Esophagus muscularis mucosa (tissue), 4 donors: ENCODE results near the gene CALR. TPM values are rescaled to one million over a fixed set of nuclear protein-coding genes. Genes with fewer than 3 reads are reported as not detected.

Experiments
- DNase-seq: peaks from one replicate; pipeline ENCODE4 v3.0.0-alpha.2; 2017; ENCODE audit errors: extremely low spot score
- H3K27ac ChIP-seq, 4 donors: fragments of 200-600 bp; sonication (generic); replicated peaks in 1 of 4; 1 replicate in 3 of 4; 2 replicates in 1 of 4; pipeline ENCODE4 v1.5.1; 2016 to 2019; ENCODE audit warnings: mild to moderate bottlenecking in 1 of 4
- H3K27me3 ChIP-seq, 4 donors: fragments of 200-600 bp; sonication (generic); one replicate each; pipeline versions ENCODE4 v1.5.1 to v1.6.0; 2016 to 2019
- H3K36me3 ChIP-seq, 4 donors: fragments of 200-600 bp; sonication (generic); one replicate each; pipeline ENCODE4 v1.5.1; 2016 to 2019
- H3K4me1 ChIP-seq, 4 donors: fragments of 200-600 bp; sonication (generic); one replicate each; pipeline ENCODE4 v1.5.1; 2016 to 2019
- H3K4me3 ChIP-seq, 4 donors: fragments of 200-600 bp; sonication (generic); 1 replicate in 2 of 4; 2 replicates in 2 of 4; pipeline ENCODE4 v1.5.1; 2016 to 2019; ENCODE audit warnings: mild to moderate bottlenecking in 4 of 4, moderate library complexity in 1 of 4
- H3K9me3 ChIP-seq, 4 donors: fragments of 200-600 bp; sonication (generic); 1 replicate in 3 of 4; 2 replicates in 1 of 4; pipeline ENCODE4 v1.5.1; 2016 to 2019
- CTCF ChIP-seq, 3 experiments: fragments of 200-600 bp in 2 of 3; fragments of 450-650 bp in 1 of 3; sonication (generic) in 2 of 3; IDR thresholded peaks; one replicate each; pipeline ENCODE4 v1.5.1; 2017 to 2019; ENCODE audit warnings: antibody characterized with exemption in 3 of 3, mild to moderate bottlenecking in 2 of 3, moderate library complexity in 1 of 3
- EP300 ChIP-seq: sonication (generic); formaldehyde crosslinking; IDR thresholded peaks from one replicate; pipeline ENCODE4 v1.6.1; 2017; ENCODE audit warnings: antibody characterized with exemption
- POLR2A ChIP-seq: fragments of 450-650 bp; IDR thresholded peaks from one replicate; pipeline ENCODE4 v1.6.1; 2017; ENCODE audit warnings: antibody characterized with exemption, moderate library complexity, mild to moderate bottlenecking, low read depth
- POLR2AphosphoS5 ChIP-seq, 2 donors: sonication (generic); formaldehyde crosslinking; IDR thresholded peaks; one replicate each; pipeline ENCODE4 v1.6.1; 2017; ENCODE audit warnings: antibody characterized with exemption in 2 of 2
- WGBS: methylation state at CpG from one replicate; pipeline ENCODE4 v1.1.5; 2018; 5-methylcytosine and 5-hydroxymethylcytosine counted together
- intact Hi-C: fragments of 100-400 bp; cut with DNase I; formaldehyde crosslinking; loops from one replicate; pipeline ENCODE4 v1.15.1; 2023
- total RNA-seq, 4 donors: library from RNA; depleted of rRNA; stranded (reverse); fragments of >200 nt; gene quantifications; one replicate each; pipeline versions ENCODE4 v1.1.0 to v1.2.1, GENCODE V29; 2016

Gene CALR
- total RNA-seq, 4 donors from 2014 or later = 200 to 300 (median 270) TPM

DNA sequence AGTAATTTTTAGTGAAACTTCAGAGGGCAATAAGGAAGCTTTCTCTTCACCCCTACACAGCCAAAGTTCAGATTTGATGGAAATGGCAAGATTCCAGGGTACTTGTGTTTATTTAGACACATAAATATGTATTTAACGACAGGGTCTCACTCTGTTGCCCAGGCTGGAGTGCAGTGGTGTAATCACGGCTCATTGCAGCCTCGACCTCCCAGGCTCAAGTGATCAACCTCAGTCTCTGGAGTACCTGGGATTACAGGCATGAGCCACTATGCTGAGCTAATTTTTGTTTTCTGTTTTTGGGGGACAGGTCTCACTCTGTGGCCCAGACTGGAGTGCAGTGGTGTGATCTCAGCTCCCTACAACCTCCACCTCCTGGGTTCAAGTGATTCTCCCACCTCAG, 17.4 kb upstream of the CALR start:
- H3K9me3 ChIP-seq = no peaks in the 10 kb centered on the region
- H3K4me1 ChIP-seq = peaks cover 5 to 13% (median 10%) of the 10 kb centered on the region in 4 donors
- no peaks in the 10 kb centered on the region for H3K27me3 ChIP-seq
- no peak for DNase-seq
- H3K36me3 ChIP-seq = peaks cover 35 to 41% (median 40%) of the 10 kb centered on the region in 4 donors
- no peak overlapping the region for H3K4me3 ChIP-seq
- 80% methylated on average over 3 of the region's 3 CpGs for WGBS
- TF ChIP-seq POLR2AphosphoS5 (IDR thresholded peaks at IDR 0.05) (no peak), EP300 (no peak), POLR2A (no peak), CTCF (IDR thresholded peaks at IDR 0.05) (no peak)
- H3K27ac ChIP-seq = no peak overlapping the region
- intact Hi-C loops = no loop called here

DNA sequence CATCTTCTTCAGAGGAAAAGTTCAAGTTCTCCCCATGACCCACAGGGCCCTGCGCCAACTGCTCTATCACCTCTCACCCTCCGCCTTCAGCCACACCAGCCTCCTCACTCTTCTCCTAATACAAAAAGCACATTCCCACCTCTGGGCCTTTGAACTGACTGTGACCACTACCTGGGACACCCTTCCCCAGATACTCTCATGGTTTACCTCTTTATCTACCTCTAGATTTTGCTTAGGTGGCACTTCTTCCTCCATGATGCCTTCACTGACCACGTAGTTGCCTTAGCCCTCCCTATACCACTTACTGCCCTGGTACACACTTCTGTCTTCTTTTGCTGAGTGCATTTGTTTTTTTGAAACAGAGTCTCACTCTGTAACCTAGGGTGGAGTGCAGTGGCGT, 15.4 kb upstream of the CALR start:
- peaks cover 5 to 13% (median 10%) of the 10 kb centered on the region in 4 donors for H3K4me1 ChIP-seq
- no peaks in the 10 kb centered on the region for H3K27me3 ChIP-seq
- no peaks in the 10 kb centered on the region for H3K9me3 ChIP-seq
- intact Hi-C loops = no loop called here
- no peak overlapping the region for H3K4me3 ChIP-seq
- DNase-seq = no peak
- H3K27ac ChIP-seq = no peak overlapping the region
- WGBS = 97% methylated on average over 4 of the region's 4 CpGs
- H3K36me3 ChIP-seq = peaks cover 52 to 60% (median 59%) of the 10 kb centered on the region in 4 donors
- TF ChIP-seq CTCF (IDR thresholded peaks at IDR 0.05) (no peak), EP300 (no peak), POLR2A (no peak), POLR2AphosphoS5 (IDR thresholded peaks at IDR 0.05) (no peak)

- H3K27me3 ChIP-seq = no peaks in the 10 kb centered on the region
- peaks cover 0 to under 1% (median 0%) of the 10 kb centered on the region in 4 donors for H3K4me1 ChIP-seq
- no peaks in the 10 kb centered on the region for H3K9me3 ChIP-seq
- DNase-seq = no peak
- H3K36me3 ChIP-seq = peaks cover 63 to 78% (median 77%) of the 10 kb centered on the region in 4 donors
- no peak overlapping the region for H3K4me3 ChIP-seq
- no peak overlapping the region for H3K27ac ChIP-seq
- intact Hi-C loops = no loop called here
- 95% methylated on average over 18 of the region's 29 CpGs for WGBS
- no peak for TF ChIP-seq POLR2AphosphoS5 (IDR thresholded peaks at IDR 0.05)
- TF ChIP-seq EP300 = no peak
- TF ChIP-seq CTCF (IDR thresholded peaks at IDR 0.05) = no peak
- no peak for TF ChIP-seq POLR2A
These were observed 13.6 kb upstream of the CALR start for GRCh38 chr19:12924621-12925310.

GRCh38 chr19:12930002-12930645, 8.3 kb upstream of the CALR start:
- WGBS = 93% methylated on average over 18 of the region's 19 CpGs
- TF ChIP-seq CTCF (IDR thresholded peaks at IDR 0.05) (no peak), POLR2AphosphoS5 (IDR thresholded peaks at IDR 0.05) (no peak), EP300 (no peak), POLR2A (no peak)
- Histone ChIP-seq H3K4me1 (peaks cover 18 to 27% (median 22%) of the 10 kb centered on the region in 4 donors), H3K27me3 (no peaks in the 10 kb centered on the region), H3K27ac (no peak overlapping the region), H3K36me3 (peaks cover 41 to 60% (median 58%) of the 10 kb centered on the region in 4 donors), H3K9me3 (no peaks in the 10 kb centered on the region), H3K4me3 (no peak overlapping the region)
- DNase-seq = no peak
- intact Hi-C loops = no loop called here
